Renal cortex interstitium (tissue), 15 donors: ENCODE data around the gene CDKL1. TPM values are rescaled to one million over a fixed set of nuclear protein-coding genes. Genes with fewer than 3 reads are reported as not detected.

Experiments
- DNase-seq, 11 donors: peaks; one replicate each; pipeline ENCODE4 v3.0.0-alpha.2; 2013; ENCODE audit warnings: low read depth in 9 of 11, low spot score in 4 of 11; ENCODE audit errors: extremely low read depth in 1 of 11
- long read RNA-seq, 16 experiments: transcript quantifications; one replicate each; lab custom pipeline, GENCODE V29; 2026
- polyA plus RNA-seq, 3 donors: library from polyadenylated mRNA; unstranded; fragments of 120-200 nt; gene quantifications; one replicate each; pipeline ENCODE4 v1.2.1, GENCODE V29; 2013; ENCODE audit not compliant: insufficient read length in 3 of 3

Gene CDKL1
- polyA plus RNA-seq = 1 to 10 TPM; 6.2 to 8.4 (median 7.4) TPM
- long read RNA-seq, donor 1 = 0 reads
- long read RNA-seq, donor 2, partial matches to known transcripts = 0 of 1 reads
- long read RNA-seq, donor 2, other reads (novel, unspliced or antisense) = 0 of 1 reads
- long read RNA-seq, donor 3, partial matches to known transcripts = 0 of 1 reads
- long read RNA-seq, donor 3, other reads (novel, unspliced or antisense) = 0 of 1 reads
- long read RNA-seq, donor 4 = 0 reads
- long read RNA-seq, donor 5 = 0 reads
- long read RNA-seq, donor 6, partial matches to known transcripts = 0 of 2 reads
- long read RNA-seq, donor 6, other reads (novel, unspliced or antisense) = 0 of 2 reads
- long read RNA-seq, donor 7, partial matches to known transcripts = 0 of 2 reads
- long read RNA-seq, donor 7, other reads (novel, unspliced or antisense) = 0 of 2 reads
- long read RNA-seq, donor 8 = 0 reads
- long read RNA-seq, donor 9, partial matches to known transcripts = 6 of 7 reads
- long read RNA-seq, donor 9, other reads (novel, unspliced or antisense) = 0 of 7 reads
- long read RNA-seq, donor 10, partial matches to known transcripts = 0 of 1 reads
- long read RNA-seq, donor 10, other reads (novel, unspliced or antisense) = 0 of 1 reads
- long read RNA-seq, donor 11, partial matches to known transcripts = 0 of 1 reads
- long read RNA-seq, donor 11, other reads (novel, unspliced or antisense) = 0 of 1 reads
- long read RNA-seq, donor 12, partial matches to known transcripts = 39 of 39 reads
- long read RNA-seq, donor 12, other reads (novel, unspliced or antisense) = 0 of 39 reads
- long read RNA-seq, donor 13 = 0 reads
- long read RNA-seq, donor 14, partial matches to known transcripts = 0 of 2 reads
- long read RNA-seq, donor 14, other reads (novel, unspliced or antisense) = 0 of 2 reads
- long read RNA-seq, donor 15, partial matches to known transcripts = 5 of 5 reads
- long read RNA-seq, donor 15, other reads (novel, unspliced or antisense) = 0 of 5 reads
- long read RNA-seq, donor 16, partial matches to known transcripts = 0 of 1 reads
- long read RNA-seq, donor 16, other reads (novel, unspliced or antisense) = 0 of 1 reads

DNA sequence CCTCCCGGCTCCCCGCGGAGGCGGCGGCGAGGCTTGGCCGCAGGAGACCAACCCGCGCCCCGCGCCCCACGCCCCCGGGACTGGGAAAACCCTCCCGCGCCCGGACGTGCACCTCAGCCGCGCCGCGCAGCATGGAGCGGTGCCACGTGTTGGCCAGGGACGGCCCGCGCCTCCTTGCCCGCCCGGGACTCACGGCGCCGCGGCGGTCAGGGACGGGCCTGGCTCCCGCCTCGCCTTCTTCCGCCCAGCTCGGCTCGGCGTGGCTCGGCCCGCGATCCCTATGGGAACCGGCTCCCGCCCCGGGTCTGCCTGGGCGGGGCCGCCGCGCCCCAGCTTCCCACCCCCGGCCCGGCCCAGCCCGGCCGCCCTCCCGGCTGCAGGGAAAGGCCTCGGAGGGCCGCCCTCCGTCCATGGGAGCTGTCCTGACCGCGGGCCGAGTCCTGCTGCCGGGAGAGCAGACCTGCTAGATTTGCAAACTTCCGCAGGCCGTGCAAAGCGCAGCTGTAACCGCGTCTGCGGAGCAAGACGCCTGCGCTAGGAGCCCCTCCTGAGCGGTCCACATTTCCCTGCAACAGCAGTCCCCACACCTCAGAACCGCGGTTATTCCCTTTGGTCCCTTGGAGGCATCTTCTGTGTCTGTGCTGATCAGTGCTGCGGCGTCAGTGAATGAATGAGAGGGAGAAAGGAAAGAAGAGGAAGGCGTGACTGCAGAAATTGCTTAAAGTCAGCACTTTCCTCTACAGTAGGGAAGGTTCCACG, at the start of gene CDKL1:
Gene CDKL1, minus strand, starts transcription at position 251 of the 759 bp plus-strand sequence. CDS start 1,013 bp downstream, outside the sequence.
- peak in 5 of 11 donors; percentile 39 to 70 (median 60) for DNase-seq

DNA sequence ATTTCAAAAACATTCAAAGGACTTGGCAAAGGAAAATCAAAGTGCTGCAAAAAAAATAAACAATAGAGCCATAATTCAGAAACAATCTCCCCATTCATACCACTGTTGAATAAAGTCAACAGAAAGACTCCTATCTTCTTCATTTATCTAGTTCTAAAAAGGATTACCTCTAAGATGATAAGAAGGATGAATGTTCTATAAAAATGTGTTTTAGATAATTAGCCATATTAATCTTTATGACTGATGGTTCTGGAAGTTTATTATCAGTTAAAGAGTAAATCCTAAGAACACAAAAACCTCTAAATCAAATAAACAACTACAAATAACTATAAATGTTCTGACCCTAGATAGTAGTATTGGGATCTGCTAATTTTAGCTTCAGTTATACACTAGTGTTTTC, 37.8 kb upstream of the CDKL1 start:
- DNase-seq = no peak

DNA sequence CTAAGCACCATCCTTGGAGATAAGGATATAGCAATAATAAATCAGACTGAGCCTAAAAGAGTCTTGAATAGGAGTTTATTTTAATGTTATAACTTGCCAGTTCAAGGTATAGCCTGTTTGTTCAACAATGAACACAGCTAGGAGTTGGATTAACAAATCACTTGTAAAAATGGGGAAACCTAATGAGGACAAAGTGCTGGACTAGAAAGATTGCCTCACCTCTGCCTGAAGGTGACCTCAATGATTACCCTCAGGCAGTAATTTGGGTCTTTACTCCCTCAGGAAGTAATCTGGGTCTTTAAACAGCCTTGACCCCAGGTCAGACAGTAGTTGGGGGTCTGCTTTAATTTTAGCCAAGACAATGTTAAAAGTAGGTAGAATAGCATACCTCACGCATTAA, 35.5 kb upstream of the CDKL1 start:
- DNase-seq = no peak

DNA sequence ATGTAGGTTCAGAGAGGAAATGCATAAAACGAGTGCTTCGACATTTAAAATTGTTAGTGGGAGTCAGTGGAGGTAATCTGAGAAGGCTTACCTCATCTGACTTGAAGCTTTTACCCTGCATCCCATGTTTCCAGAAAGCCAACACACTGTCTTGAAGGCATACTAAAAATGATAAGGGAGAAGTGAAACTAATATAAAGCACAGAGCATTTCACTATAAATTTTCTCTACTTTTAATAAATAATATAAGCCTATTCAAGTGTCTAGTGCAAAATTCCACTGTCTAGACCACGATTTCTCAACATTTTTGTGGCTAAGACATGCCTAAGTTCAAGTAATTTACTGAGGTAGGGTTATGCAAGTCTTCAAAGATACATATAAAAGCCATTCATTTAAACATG, 29.1 kb upstream of the CDKL1 start:
- DNase-seq = peak in 2 of 11 donors; percentile 3 to 8

DNA sequence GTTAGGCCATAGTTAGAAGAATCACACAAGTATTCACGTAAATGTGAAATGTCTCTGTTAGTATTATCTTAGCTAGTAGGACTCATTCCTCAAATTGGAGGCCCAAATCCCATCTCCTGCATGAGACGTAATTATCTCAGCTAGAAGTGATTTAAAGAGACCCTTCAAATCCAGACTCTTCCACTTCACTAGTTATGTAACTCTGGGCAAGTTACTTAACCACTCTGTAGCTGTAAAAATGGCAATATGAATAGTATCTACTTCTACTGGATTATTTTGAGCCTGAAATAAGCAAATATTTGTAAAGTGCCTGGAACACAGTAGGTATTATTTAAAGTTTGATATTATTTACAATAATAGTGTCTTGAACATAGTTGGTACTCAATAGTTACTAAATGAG, 28.4 kb upstream of the CDKL1 start:
- no peak for DNase-seq

DNA sequence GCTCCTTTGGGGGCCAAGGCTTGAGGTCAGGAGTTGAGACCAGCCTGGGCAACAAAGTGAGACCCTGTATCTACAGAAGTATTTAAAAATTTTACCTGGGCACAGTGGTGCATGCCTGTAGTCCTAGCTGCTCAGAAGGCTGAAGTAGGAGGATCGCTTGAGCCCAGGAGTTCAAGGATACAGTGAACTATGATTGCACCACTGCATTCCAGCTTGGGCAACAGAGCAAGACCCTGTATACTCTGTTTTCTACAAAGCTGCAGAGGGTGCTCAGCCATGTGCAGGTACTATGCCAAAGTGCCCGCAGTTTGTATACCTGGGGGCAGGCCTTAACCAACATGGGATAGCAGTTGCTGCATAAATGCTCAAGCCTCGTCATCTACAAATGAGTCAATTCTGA, 26.8 kb upstream of the CDKL1 start:
- no peak for DNase-seq

DNA sequence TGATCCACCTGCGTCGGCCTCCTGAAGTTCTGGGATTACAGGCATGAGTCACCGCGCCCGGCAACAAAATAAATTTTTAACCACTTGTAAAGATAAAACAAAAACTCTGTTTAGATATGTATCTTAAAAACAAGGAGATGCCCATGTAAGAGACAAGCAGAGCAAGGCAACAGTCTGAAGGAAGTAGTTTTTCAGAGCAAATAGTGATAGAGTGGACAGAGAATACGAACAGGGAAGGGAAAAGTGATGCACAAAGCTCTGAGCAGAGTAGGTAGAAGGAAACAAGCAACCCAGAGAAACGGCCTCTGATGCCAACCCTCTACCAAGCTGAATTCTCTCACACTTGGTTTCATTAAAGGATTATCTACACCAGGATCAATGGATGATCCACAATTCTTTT, 24.8 kb upstream of the CDKL1 start:
- no peak for DNase-seq

DNA sequence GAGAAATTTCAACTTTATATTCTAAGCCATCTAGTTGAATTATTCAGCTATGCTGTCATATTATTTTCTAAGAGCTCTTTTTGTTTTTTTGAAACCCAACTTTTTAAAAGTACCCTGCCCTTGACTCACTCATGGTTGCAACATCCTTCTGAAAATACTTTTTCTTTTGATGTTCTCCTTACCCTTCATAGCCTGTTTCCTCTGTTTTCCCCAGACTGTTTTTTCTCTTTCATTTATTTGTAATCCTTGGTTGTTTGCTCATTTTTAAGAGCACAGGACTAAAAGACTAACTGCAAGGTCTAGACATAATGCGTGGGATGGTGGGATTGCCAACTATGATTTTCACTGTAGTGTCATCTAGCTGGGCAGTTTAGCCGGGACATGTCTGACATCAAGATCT, 21.2 kb upstream of the CDKL1 start:
- DNase-seq = no peak

DNA sequence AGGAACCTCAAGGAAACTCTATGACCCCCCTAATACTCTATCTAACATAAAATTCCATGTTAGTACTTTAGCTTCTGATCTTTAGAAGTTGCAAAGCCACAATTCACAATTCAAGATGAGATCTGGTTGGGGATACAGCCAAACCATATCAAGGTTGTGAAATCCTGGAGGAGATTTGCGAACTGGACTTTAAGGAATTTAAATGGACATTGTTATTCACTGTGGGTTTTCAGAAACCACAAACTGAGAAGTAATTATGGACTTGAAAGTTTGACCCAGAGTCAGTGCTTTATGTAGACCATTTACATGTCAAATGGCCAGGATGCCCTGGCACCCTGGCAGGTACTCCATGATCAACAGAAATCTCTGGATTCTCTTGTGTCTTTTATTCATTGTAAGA, 14.2 kb upstream of the CDKL1 start:
- DNase-seq = no peak

DNA sequence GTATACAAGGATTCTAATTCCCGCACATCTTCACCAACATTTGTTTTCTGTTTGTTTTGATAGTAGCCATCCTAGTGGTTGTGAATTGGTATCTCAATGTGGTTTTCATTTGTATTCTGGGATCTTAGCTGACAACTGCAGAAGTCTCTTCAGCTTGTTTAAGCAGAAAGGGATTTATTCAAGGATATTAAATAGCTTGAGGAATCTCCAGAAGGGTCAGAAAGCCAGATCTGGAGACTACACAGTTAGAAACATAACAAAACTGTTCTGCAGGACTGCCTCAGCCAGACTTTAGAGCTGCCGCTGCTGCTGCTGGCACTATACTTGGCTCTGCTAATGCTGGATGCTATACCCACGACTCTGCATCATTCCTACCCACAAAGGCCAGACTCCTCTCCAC, 13.4 kb upstream of the CDKL1 start:
- no peak for DNase-seq

DNA sequence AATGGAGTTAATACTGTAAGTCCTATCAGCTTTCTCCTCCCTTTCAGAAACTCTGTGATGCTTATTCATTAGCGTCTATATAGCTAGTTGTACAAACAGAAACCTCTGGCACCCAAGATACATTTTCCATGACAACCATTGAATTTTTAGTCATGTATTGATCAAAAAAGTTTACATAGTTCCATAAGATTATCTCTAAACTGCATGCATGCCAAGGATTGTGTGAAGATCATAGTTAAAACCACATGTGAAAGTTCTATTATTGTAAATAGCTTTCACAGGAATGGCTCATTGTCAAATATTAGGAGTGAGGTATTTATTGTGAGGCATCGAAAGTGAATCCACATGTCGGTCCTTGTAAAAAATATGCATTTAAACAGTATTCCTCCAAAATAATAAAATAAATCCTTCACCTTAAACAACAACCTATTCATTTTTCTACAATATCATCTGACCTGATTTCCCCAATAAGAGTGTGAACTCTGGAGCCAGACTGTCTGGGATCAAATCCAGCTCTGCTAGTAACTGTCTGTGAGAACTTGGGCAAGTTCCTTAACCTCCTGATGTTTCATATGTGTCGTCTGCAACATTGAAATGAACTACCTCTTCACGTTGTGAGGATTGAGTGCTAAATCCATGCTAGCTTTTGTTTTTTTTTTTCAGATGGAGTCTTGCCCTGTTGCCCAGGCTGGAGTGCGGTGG, 10.6 kb upstream of the CDKL1 start:
- no peak for DNase-seq

DNA sequence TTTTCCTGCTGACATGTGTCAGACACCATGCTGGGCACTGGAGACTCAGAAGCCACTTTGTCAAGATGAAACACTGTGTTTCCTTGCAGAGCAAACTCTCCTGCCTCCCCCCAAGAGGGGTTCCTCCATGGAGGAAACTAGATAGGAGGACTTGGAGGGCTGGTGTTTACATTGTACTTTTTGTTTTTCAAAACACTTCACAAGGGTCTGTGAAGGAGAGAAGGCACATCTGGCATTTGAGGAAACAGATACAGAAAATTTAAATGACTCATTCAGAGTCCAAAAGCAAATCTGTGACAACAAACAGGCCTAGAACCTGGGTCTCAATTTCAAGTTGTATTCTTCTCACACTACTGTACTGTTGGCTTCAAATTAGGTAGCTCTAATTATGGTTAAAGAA, 6.7 kb upstream of the CDKL1 start:
- no peak for DNase-seq

DNA sequence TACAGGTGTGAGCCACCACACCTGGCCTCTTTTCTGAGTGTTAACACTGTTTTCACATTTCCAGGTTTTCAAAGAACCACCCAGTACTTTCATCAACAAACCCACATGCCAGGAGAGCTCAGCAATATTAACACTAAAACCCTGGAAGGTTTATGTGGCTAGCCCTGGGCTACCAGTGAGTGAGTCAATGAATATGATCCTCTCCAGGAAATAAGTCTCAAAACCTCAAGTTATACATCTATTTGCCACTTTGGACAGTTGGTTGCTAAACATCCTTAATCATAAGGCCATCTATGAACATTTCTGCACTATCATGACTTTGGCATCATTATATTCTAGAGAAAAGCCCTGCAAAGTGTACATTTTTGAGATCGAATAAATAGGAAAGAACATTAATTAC, 6.3 kb upstream of the CDKL1 start:
- no peak for DNase-seq

DNA sequence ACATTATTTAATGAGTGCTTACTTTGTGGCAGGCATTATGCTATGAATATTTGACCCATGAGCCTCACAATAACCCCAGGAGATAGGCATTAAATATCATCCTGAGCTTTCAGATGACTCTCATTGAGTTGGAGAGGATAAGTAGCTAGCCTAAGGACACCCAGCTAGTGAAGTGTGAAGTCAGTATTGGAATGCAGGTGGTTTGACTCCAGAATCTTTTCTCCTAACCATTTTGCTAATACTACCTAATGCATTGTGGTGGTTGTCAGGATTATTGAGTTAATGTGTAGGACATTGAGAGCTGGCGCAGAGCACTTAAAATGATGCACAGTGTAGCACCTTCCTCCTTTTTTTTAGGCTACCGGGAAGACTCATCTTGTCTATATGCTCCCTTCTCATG, 3.8 kb upstream of the CDKL1 start:
- no peak for DNase-seq

DNA sequence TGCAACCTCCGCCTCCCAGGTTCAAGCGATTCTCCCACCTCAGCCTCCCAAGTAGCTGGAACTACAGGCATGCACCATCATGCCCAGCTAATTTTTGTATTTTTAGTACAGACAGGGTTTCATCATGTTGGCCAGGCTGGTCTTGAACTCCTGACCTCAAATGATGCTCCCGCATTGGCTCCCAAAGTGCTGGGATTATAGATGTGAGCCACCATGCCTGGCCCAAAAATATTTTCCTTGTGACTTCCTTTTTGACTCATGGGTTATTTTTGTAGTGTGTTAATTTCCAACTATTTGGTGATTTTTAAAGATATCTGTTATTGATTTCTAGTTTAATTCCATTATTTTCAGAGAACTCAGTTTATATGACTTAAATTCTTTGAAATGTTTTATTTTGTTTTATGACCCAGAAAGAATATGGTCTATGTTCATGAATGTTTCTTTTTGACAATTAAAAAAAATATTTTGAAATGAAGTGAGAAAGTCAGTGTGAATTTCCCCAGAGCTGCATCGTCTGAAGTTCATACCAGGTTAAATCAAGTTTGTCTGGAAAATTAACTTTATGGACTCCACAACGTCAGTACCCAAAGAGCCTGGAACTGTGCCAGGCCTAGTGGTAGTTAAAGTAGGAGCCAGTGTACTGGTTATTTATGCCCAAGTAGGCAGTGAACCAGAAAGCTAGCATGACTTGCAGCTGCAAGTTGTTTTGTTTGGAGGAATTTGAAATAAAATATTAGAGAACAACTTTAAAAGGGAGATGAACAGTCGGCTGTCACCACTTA, 2.8 kb upstream of the CDKL1 start:
- no peak for DNase-seq

DNA sequence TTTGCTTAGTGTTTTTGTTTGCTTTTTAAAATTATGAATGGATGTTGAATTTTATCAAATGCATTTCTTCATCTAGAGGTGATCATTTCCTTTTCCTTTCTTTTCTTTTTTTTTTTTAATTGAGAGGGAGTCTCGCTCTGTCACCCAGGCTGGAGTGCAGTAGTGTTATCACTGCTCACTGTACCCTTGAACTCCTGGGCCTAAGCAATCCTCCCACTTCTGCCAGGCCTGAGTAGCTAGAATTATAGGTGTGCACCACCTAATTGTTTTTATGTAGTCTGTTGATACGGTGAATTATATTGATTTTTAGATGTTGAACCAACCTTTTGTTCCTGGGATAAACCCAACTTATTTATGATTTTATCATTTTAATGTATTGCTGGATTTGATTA, 1.5 kb upstream of the CDKL1 start:
- DNase-seq = no peak

DNA sequence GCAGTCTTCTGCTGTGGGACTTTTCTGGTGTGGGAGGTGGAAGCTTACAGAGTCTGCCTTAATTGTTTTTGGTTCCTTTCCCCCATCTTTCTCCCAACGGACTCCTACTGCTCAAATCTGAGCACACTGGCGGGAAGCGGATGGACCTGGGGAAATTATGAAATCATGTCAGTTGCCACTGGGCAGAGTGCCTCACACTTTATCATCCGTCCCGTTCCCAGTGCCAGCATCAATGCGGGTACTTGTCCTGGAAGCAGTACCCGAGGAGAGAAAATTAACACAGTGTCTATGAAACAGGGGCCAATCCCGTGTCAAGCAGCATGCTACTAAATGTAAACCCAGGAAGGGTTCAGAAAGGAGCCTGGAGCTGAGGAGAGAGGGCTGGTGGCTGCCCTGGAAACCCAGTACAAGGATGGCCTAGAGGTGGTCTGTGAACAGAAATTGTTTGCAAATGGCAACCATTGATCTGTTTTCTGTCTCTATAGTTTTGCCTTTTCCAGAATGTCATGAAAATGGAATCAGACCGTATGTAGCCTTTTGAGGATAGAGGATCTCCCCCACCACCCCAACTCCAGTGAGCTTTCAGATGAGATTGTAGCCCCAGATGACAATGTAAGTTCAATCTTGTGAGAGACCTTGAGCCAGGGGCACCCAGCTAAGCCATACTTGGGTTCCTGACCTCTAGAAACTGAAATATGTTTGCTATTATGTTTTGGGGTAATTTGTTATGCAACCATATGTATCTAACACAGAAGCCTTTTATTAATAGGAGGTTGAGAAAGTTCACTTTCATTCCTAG, 908 bp upstream of the CDKL1 start:
- DNase-seq = no peak
